Stomach smooth muscle (tissue), 2 donors: ENCODE data around the gene SLC4A3.
A peak's percentile ranks its signal among the peaks of the same experiment; 100 is the strongest.

ENCODE experiments used
- H3K27ac ChIP-seq: one replicate; pipeline ENCODE4 v1.7.0; 2013; ENCODE audit warnings: mild to moderate bottlenecking, low read length, inconsistent platforms
- H3K27me3 ChIP-seq, 2 donors: one replicate each; pipeline ENCODE4 v1.7.0; 2013; ENCODE audit warnings: low read length in 2 of 2; ENCODE audit not compliant: insufficient read depth in 2 of 2, control insufficient read depth in 1 of 2
- H3K36me3 ChIP-seq, 2 donors: one replicate each; pipeline ENCODE4 v1.7.0; 2013; ENCODE audit warnings: low read length in 2 of 2; ENCODE audit not compliant: control insufficient read depth in 2 of 2, insufficient read depth in 2 of 2
- H3K4me1 ChIP-seq: one replicate; pipeline ENCODE4 v1.7.0; 2013; ENCODE audit warnings: low read length; ENCODE audit not compliant: control insufficient read depth, insufficient read depth
- H3K4me3 ChIP-seq, 2 donors: one replicate each; pipeline ENCODE4 v1.7.0; 2013; ENCODE audit warnings: low read length in 2 of 2
- H3K9ac ChIP-seq, 2 donors: one replicate each; pipeline ENCODE4 v1.7.0; 2013; ENCODE audit warnings: low read length in 2 of 2, mild to moderate bottlenecking in 1 of 2
- H3K9me3 ChIP-seq, 2 donors: one replicate each; pipeline ENCODE4 v1.7.0; 2013; ENCODE audit warnings: low read length in 2 of 2; ENCODE audit not compliant: control insufficient read depth in 2 of 2
- donor health status: healthy.
- donor health status: Pancreatic carcinoma.

Gene SLC4A3

DNA sequence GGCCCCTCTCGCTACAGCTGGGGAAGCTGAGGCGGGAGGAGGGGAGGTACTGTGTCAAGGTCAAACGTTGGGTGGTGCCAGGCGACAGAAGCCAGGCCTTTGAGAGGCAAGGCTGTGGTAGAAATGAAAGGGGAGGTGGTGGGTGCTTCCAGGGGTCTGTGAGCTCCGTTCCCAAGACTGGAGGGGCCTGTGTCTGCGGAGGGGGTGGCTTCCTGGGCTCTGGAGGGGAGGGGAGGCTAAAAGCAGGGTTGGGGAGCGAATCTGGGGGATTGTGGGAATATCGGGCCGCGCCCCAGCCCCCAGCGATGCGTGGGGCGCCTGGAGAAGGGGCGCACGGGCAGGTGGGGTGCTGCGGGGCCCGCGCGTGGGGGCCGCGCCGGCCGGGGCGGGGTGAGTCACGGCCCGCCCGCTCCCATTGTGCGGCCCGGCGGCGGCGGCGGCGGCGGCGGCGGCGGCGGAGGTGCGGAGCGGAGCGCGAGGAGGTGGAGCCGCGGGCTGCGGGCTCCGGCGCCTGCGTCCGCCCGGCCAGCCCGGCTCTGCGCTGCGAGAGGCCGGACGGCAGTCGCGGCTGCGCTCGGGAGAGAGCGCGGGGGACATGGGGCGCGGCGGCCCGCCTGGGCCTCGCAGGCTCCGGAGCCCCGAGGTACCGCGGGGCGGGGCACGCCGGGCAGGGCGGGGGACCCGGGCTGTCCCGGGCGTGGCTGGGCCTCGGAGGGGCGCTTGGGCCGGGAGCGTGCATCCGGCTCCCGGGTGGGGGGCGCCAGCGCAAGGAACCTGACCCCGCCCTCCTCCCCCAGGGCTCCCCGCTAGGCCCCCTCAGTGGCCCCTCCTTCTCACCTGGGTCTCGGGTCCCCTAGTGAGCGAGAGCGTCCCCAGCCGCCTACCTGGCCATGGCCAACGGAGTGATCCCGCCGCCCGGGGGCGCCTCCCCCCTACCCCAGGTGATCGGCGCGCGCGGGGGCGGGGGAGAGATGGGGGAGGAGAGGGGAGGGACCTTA is at the start of gene SLC4A3:
Gene SLC4A3 (plus strand): TSS at position 528 of the 998 bp plus-strand sequence. CDS start 363 bp downstream, at position 891.
- Histone ChIP-seq H3K27ac (no peak within 1 kb of the TSS), H3K27me3 (no peaks in the 10 kb centered on the region), H3K4me1 (peaks cover 13% of the 10 kb centered on the region), H3K9me3 (no peaks in the 10 kb centered on the region), H3K4me3 (peak within 1 kb of the TSS; percentile 40 to 66), H3K9ac (peak within 1 kb of the TSS in 1 of 2 donors; percentile 33), H3K36me3 (no peaks in the 10 kb centered on the region)

GRCh38 chr2:219578811-219579613 is 48.4 kb upstream of the SLC4A3 start:
- Histone ChIP-seq H3K9me3 (no peaks in the 10 kb centered on the region), H3K4me3 (no peak overlapping the region), H3K4me1 (no peaks in the 10 kb centered on the region), H3K27ac (no peak overlapping the region), H3K27me3 (peaks cover 19 to 25% of the 10 kb centered on the region in 2 donors), H3K36me3 (no peaks in the 10 kb centered on the region), H3K9ac (no peak overlapping the region)

DNA sequence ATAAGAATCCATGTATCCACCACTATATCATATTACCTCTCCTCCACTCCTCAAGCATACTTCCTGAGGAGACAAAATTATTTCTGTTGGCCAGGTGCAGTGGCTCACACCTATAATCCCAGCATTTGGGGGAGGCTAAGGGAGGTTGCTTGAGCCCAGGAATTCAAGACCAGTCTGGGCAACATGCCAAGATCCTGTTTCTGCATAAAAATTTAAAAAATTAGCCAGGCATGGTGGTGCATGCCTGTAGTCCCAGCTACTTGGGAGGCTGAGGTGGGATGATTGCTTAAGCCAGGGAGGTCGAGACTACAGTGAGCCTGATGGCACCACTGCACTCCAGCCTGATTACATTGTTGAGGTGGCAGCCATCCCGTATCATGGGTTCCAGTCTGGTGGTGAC is 46.1 kb upstream of the SLC4A3 start:
- no peak overlapping the region for H3K9ac ChIP-seq
- H3K9me3 ChIP-seq: no peaks in the 10 kb centered on the region
- no peaks in the 10 kb centered on the region for H3K4me1 ChIP-seq
- no peak overlapping the region for H3K4me3 ChIP-seq
- no peak overlapping the region for H3K27ac ChIP-seq
- no peaks in the 10 kb centered on the region for H3K36me3 ChIP-seq
- H3K27me3 ChIP-seq: peaks cover 12 to 17% of the 10 kb centered on the region in 2 donors

- no peaks in the 10 kb centered on the region for H3K9me3 ChIP-seq
- no peaks in the 10 kb centered on the region for H3K27me3 ChIP-seq
- no peak overlapping the region for H3K9ac ChIP-seq
- H3K4me3 ChIP-seq: no peak overlapping the region
- no peaks in the 10 kb centered on the region for H3K36me3 ChIP-seq
- H3K27ac ChIP-seq: no peak overlapping the region
- no peaks in the 10 kb centered on the region for H3K4me1 ChIP-seq
Measured at GRCh38 chr2:219591091-219591490, 36.3 kb upstream of the SLC4A3 start.

DNA sequence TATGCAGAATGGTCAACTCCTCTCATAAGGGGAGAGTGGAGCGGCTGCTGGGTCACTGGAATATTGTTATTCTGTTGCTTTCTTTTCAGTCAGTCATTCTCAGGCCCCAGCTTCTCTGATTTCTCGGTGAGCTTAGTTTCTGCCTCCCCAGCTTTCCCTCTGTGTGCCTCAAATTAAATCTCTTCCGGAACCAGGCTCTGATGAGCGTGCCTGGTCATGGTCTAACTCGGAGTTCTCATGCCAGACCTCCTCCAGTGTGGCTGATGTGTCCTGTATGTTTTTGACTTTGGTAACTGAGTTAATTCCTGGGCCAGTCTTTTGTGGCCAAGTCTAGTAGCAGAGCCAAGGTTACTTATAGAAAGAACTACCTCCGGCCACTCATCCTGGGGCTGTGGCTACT is 34.7 kb upstream of the SLC4A3 start:
- H3K9ac ChIP-seq: no peak overlapping the region
- H3K36me3 ChIP-seq: no peaks in the 10 kb centered on the region
- H3K4me3 ChIP-seq: no peak overlapping the region
- H3K27me3 ChIP-seq: no peaks in the 10 kb centered on the region
- no peaks in the 10 kb centered on the region for H3K9me3 ChIP-seq
- no peak overlapping the region for H3K27ac ChIP-seq
- H3K4me1 ChIP-seq: no peaks in the 10 kb centered on the region

GRCh38 chr2:219593154-219593553 is 34.3 kb upstream of the SLC4A3 start:
- no peaks in the 10 kb centered on the region for H3K9me3 ChIP-seq
- peaks cover 2% of the 10 kb centered on the region for H3K4me1 ChIP-seq
- no peak overlapping the region for H3K9ac ChIP-seq
- H3K36me3 ChIP-seq: no peaks in the 10 kb centered on the region
- no peaks in the 10 kb centered on the region for H3K27me3 ChIP-seq
- H3K27ac ChIP-seq: no peak overlapping the region
- no peak overlapping the region for H3K4me3 ChIP-seq

DNA sequence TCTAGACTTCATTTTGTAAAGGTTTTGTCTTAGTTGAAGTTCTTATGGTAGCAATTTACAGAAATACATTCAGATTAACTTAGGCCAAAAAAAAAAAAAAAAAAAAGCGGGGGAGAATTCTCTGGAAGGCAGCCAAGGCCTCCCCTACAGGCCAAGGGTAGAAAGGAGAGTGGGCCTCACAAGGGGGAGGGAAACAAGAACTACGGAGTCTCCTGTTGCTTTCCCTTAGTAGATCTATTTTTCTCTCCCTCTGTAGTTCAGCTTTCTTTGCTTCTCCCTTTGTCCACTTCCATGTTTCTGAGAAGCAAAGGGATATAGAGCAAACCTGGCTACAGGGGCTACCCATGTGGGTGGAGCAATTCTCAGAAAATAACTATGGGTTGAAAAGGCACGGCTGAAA is 32.2 kb upstream of the SLC4A3 start:
- Histone ChIP-seq H3K27ac (no peak overlapping the region), H3K9ac (no peak overlapping the region), H3K4me1 (peaks cover 9% of the 10 kb centered on the region), H3K36me3 (no peaks in the 10 kb centered on the region), H3K27me3 (no peaks in the 10 kb centered on the region), H3K9me3 (no peaks in the 10 kb centered on the region), H3K4me3 (no peak overlapping the region)

DNA sequence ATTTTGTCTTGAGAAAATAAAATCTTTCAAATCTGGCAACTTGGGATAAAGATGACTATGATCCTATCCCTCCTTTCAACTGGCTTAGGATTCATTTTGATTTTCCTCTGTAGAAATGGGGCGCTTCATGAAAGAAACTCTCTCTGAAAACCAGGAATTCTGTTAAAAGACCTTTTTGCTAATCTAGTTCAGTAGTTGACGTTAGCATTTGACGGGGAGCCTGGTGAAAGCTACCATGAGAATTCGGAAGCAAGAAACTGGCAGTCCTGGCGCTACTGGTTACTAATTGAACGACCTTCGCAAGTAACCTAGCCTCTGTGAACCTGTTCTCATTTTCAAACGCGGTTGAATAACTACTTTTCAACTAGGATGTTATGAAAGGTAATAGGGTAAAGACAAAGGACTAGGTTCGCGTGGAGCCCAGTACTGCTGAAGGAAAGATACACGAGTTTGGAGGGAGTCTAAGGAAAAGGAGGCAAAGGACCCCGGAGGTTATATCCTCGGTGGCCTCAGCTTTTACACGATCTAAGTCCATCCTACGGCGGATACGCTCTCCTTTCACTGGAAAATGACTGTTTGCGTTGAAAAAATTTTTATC is 30.4 kb upstream of the SLC4A3 start:
- Histone ChIP-seq H3K27me3 (no peaks in the 10 kb centered on the region), H3K36me3 (peaks cover 4 to 9% of the 10 kb centered on the region in 2 donors), H3K4me3 (peak overlapping the region; percentile 96), H3K4me1 (peaks cover 9% of the 10 kb centered on the region), H3K9ac (peak overlapping the region; percentile 85 to 93), H3K9me3 (no peaks in the 10 kb centered on the region), H3K27ac (peak overlapping the region; percentile 89)

- Histone ChIP-seq H3K4me1 (peaks cover 9% of the 10 kb centered on the region), H3K9ac (peak within 1 kb of the TSS; percentile 85 to 93), H3K27me3 (no peaks in the 10 kb centered on the region), H3K27ac (peak within 1 kb of the TSS; percentile 89), H3K4me3 (peak within 1 kb of the TSS; percentile 96), H3K36me3 (peaks cover 8 to 16% of the 10 kb centered on the region in 2 donors), H3K9me3 (no peaks in the 10 kb centered on the region)
Measured at GRCh38 chr2:219597552-219598307, 29.7 kb upstream of the SLC4A3 start, which contains the start of gene STK11IP. Gene STK11IP, plus strand, starts transcription at chr2:219597857. Its CDS starts 263 bp downstream, at chr2:219598120.
